Stimulated activated CD4-positive, alpha-beta T cell treated with anti-CD3 and anti-CD28 coated beads, Interleukin-12 subunit alpha, Interleukin-12 subunit beta, amount 100 ng/mL, for 24 hours (primary cell): ENCODE data around the gene PER1.
A peak's percentile ranks its signal among the peaks of the same experiment; 100 is the strongest.

ENCODE experiments used
- DNase-seq, 2 experiments: peaks; one replicate each; pipeline ENCODE4 v3.0.0-alpha.2; 2020; ENCODE audit warnings: low read depth in 2 of 2

Gene PER1

GRCh38 chr17:8141741-8142140, 10.5 kb downstream of the PER1 start:
- DNase-seq: no peak

DNA sequence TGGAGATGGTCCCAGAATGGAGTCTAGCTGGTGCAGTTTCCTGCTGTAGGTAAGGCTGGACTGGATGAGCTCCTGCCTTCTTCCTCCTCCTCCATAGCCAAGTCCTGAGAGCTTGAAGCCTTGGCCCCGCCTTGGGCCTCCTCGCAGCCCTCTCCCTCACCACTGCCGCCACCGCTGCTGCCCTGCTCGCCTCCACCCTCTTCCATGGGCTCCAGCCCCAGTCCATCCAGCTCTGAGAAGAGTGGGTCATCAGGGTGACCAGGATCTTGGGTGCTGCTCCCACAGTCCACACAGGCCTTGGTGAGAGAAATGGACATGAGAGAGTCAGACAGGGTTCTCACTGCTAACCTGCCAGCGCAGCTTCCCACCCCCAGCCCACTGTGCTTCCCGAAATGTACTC, 11.2 kb downstream of the PER1 start:
- DNase-seq: no peak

DNA sequence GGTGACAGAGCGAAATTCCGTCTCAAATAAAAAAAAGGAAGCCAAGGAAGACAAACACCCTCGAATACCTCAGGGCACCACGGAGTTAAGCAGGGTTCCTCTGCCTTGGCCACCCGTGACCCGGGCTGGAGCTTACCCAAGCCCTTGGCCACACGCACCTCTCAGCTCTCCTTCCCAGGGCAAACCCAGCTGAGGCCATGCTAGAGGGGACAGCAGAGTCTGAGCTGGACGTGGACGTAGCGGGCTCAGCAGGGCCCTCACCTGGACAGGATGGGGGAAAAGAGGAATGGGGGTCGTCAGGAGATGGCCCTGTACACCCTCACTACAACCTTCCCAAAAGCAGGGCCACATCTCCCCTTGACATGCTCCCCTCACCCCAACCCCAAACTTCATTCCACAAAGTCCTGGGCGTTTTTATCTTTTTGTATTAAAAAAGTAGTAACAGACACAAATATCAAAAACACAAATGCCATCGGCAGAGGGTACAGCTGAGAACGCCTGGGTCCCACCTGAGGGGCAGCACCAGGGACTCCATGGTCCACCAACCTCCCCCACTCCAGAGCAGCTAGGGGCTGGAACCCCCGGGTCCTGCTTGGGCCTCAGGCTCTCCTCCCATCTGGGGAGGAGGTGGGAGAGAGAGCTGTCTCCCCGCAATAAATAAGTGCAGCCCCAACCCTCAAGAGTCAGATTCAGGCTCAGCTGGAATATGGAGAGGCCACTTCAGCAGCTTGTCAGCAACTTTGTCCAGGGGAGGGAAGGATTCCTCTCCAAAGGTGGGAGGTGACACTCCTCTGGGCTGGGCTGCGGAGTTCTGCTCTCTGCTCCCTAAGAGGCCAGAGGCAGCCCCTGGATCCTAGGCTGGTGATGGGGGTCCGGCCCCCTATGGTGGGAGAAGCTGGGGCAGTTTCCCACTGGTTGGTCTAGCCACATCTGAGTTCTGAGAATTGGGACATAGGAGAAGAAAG, 11.9 kb downstream of the PER1 start:
- DNase-seq: no peak

DNA sequence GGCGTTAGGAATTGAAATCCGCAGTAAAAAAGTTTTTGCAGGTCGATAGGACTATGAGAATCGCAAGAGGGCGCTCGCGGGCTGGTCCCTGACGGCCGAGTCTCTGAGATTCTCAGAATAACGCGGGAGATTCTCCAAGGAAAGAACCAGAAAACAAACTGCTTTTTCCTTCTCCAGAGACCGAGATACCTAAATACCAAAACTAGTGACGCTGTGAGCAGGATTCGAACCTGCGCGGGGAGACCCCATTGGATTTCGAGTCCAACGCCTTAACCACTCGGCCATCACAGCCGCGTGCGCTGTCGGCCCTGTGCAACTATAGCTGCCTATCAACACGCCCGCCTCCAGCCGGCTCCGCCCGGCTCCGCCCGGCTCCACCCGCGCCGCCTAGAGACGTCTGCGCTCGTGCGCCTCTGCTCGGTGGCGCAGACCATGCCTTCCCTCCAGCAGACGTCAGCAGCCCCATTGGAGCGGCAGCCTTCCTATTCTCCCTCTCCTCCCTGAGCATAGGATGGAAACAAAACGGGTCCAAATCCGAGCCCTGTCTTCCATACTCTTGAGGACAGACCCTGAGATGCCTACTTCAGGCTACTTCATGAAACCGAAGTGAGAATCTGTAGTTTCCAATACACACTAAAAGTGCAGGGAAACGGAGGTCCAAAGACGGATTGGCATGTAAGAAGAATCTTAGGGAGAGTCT, 13.4 kb downstream of the PER1 start:
- DNase-seq: peak; percentile 98 to 99

DNA sequence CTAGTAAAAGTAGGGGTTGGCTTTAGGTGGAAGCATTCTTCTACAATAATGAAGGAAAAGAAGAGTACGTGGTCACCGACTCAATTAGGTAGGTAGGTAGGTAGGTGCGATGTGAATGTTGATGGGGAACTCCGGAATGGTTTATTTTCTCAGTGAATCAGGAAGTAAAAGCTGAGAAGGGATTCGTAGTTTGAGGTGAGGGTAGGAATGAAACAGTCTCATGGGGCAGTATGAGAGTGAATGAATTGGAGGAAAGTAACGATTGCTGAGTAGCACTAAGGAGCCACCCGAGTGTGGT, 13.9 kb downstream of the PER1 start:
- no peak for DNase-seq

DNA sequence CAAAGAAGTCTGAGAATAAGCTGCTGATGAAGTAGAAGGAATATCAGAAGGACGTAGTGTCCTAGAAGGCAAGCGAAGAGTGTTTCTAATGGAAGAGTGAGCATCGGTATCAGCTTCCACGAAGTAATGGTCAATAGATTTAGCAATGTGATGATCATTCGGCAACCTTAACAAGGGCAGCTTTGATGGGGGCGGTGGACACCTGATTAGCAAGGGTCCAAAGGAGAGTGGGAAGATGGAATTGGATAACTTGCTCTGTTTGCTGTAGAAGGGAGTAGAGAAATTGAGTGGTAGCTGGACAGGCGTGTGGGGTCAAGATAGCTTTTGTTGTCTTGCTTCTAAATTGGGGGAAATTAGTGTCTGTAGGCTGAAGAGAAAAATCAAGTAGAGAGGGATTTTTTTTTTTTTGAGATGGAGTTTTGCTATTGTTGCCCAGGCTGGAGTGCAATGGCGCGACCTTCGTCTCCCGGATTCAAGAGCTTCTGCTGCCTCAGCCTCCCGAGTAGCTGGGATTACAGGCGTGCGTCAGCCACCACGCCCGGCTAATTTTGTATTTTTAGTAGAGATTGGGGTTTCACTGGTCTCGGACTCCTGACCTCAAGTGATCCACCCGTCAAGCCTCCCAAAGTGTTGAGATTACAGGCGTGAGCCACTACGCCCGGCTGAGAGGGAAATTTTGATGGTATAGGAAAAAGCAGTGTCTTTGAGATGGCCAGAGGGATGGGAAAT, 14.4 kb downstream of the PER1 start:
- DNase-seq: no peak

GRCh38 chr17:8133941-8134340, 18.3 kb downstream of the PER1 start:
- no peak for DNase-seq

- no peak for DNase-seq
Observed at GRCh38 chr17:8133399-8133798, 18.8 kb downstream of the PER1 start.

GRCh38 chr17:8131844-8132441, 20.3 kb downstream of the PER1 start:
- DNase-seq: no peak

GRCh38 chr17:8128125-8128784, 23.9 kb downstream of the PER1 start:
- DNase-seq: no peak

- DNase-seq: no peak
Observed at GRCh38 chr17:8126491-8127066, 25.6 kb downstream of the PER1 start.

DNA sequence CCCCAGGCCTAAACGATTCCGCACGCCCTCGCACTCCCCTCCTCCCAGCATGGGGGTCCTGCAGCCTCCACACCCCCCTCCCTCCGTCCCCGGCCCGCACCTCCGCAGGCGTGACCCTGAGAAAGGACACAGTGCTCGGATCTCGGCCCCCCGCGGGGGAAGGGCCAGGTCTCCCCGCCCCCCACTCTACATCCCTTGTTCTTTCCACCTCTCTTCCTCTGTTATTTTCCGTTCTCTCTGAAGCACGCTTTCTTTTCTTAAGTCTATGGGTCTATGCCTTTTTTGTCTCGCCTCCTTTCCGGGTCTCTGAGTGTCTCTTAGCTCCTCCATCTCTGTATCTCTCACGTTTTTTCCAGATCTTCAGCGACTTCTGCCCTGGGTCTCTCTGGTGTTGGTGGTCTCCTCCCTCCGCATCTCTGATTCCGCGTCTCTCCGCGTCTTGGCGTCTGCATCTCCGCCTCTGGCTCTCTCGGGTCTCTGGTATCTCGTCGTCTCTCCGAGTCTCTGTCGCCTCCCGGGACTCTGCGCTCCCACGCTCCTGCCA, 26.2 kb downstream of the PER1 start:
- DNase-seq: no peak

GRCh38 chr17:8125154-8125946, 26.9 kb downstream of the PER1 start:
- peak; percentile 92 for DNase-seq

DNA sequence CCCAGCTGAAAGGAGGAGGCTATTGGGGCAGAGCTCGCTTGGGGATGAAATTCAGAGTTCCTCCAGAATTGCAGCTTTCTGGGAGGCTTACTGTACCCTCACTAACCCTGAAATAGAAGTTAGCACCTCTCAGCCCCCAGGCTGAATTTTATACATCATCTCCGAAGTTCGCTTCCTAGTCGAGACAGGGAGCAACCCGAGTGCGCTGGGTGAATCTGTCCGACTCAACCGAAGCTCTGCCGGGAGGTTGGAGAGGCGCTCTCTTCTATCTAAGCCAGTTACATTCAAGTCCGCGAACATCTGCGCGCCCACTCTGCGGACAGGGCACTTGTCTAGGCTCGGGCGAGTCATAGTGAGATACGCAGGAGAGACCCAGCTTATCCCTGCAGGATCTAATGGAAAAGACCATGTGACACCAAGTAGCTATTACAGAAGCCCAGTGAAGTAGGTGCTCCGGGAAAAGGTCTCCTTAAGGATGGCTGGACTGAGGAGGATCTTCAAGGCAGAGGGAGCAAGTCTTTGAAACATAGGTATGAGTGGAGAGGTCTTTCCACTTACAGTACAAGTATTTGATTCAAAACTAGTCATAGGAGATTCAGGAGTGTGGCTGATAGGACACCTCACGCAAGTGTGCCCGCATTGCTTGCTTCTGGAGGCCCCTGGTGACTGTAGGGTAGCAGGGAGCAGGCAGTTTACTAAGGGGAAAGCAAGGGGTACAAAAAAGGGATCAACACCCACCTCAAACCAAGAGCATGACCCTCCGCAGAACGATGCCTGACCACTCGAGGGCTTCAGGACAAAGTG, 27.7 kb downstream of the PER1 start:
- DNase-seq: no peak

DNA sequence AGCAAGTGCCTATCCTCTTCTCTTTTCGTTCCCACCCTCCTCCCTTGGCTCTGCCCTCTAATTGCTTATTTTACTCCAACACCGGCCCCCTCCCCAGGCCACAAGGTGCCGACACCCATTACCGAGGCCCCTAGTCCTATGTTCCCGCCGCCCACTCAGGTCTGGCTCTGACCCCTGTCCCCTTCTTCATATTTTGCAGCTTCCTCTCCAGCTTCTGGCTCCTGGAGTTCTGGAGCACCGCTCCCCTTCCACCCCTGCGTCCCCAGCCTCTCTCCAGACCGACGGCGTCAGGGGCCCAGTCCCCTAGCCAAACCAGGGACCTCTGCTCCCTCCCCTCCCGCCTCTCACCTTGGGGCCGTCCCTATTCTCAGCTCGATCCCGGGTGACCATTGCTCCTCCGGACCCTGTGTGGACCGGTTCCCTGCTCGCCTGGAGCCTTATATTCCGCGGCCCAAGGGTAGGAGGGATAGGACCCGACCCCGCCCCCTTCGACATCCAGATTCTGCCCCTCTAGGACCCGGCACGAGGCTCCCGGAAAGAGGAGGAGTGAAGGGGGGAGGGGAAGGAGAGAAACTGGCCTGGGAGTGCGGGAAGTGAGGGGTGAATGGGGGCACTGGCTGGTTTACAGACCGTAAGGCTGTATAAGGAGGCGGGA, 28.4 kb downstream of the PER1 start, which contains the start of gene HES7:
TSS of gene HES7 (minus strand) at position 412 of the 655 bp plus-strand sequence. CDS start at position 390, 22 bp downstream.
- DNase-seq: no peak

DNA sequence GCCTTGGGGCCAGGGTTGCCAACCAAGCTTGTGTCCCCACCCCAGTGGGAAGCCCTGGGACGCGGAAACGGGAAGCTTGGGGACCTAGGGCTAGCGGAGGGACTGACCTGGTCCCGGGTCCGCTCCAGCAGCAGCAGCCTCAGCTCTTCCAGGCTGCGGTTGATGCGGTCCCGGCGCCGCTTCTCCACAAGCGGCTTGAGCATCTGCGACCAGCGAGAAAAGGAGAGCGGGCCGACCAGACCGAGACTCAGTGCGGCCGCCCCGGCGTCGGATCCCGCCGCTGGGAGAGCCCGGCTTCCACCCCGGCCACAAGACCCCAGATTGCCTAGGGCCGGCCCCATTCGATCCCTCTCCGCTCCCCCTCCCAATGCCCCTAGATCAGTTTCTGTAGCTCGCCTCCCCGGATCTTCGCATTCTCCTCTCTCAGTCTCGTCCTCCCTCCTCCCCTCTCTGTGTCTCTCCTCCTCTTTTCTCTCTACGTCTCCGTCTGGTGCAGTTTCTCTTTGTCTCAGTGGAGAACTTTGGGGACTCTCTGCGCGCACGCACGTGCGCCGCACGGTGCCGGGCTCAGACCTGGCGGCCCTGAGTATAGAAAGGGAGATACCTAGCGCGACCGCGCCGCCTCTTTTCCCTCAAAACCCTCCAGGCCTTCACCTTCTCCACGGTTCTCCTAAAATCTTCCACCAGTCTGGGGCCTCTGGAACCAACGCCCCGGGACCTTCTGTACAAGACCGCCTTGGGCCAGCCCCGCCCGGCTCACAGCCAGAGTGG, 29.1 kb downstream of the PER1 start:
- DNase-seq: no peak

- DNase-seq: no peak
Observed at GRCh38 chr17:8122422-8122923, 29.7 kb downstream of the PER1 start.
